HS-5 (cell line): ENCODE measurements around the gene ARL5A.

Experiments
- DNase-seq: peaks from one replicate; pipeline ENCODE4 v3.0.0-alpha.2; 2012; ENCODE audit warnings: low read depth

Gene ARL5A

GRCh38 chr2:151766437-151767153, 61.6 kb downstream of the ARL5A start:
- DNase-seq = no peak

- no peak for DNase-seq
These were observed 62.3 kb downstream of the ARL5A start for GRCh38 chr2:151765760-151766410.

GRCh38 chr2:151762694-151763093, 65.5 kb downstream of the ARL5A start:
- no peak for DNase-seq

GRCh38 chr2:151761687-151762086, 66.5 kb downstream of the ARL5A start:
- DNase-seq = no peak

GRCh38 chr2:151761193-151761592, 67.0 kb downstream of the ARL5A start:
- DNase-seq = no peak

- no peak for DNase-seq
These were observed 68.0 kb downstream of the ARL5A start for GRCh38 chr2:151760139-151760650.

- DNase-seq = no peak
These were observed 69.5 kb downstream of the ARL5A start for GRCh38 chr2:151758744-151759143.

- DNase-seq = no peak
These were observed 70.4 kb downstream of the ARL5A start for GRCh38 chr2:151757861-151758260.

GRCh38 chr2:151756820-151757219, 71.4 kb downstream of the ARL5A start:
- DNase-seq = no peak

- no peak for DNase-seq
These were observed 73.8 kb downstream of the ARL5A start for GRCh38 chr2:151754253-151754897.

GRCh38 chr2:151753540-151753939, 74.7 kb downstream of the ARL5A start:
- DNase-seq = no peak
